ENCODE data around the gene TSPAN10.
A peak's percentile ranks its signal among the peaks of the same experiment; 100 is the strongest.
"Not testable (repeated sequence)": the region's sequence is repeated elsewhere in the genome, so short reads cannot be mapped to it uniquely, and the experiment has no call there.

The TSPAN10 gene

DNA sequence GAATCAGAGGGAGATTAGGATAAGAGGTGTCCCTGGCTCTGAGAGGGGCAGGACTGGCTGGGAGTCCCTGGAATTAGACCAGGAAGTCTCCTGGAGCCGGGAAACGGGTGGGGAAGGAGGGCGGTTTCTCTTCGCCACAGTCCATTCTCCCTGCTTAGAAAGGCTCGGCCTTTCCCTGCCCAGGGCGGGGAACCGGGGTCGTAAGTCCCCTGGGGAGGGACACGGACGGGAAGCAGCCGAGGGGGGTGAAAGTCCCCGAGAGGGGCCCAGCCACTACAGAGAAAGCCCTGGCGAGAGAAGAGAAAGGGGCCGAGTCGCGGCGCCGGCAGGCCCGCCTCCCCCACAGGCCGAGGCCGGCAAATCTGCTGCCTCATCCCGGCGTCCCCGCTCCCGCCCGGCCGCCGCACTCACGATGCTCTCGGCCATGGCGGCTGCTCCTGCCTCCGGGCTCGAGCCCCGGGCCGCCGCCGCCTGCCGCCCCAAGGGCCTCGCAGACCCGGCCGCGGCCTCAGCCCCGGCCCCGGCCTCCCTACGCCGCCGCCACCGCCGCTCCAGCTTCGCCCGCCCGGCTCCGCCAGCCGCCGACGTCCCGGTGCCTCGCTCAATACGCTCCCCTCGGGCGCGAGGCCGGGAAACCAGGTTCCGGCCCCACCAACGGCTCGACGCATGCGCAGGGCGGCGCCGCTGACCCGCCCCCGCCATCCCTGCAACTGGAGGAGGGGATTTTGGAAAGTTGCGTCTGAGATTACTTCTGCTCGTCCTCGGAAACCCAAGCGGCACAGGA is at the start of gene TSPAN10, which contains the start of gene NPLOC4:
Gene TSPAN10 (plus strand): TSS at position 692 of the 784 bp plus-strand sequence. CDS start 5,217 bp downstream, outside the sequence.
Gene NPLOC4 (minus strand): TSS at position 608 of the 784 bp plus-strand sequence. CDS start 182 bp downstream, at position 426.
- peak; percentile 51 for DNase-seq

GRCh38 chr17:81589612-81590011 is 47.4 kb upstream of the TSPAN10 start:
- no peak for DNase-seq

GRCh38 chr17:81590121-81590520 is 46.9 kb upstream of the TSPAN10 start:
- no peak for DNase-seq

DNA sequence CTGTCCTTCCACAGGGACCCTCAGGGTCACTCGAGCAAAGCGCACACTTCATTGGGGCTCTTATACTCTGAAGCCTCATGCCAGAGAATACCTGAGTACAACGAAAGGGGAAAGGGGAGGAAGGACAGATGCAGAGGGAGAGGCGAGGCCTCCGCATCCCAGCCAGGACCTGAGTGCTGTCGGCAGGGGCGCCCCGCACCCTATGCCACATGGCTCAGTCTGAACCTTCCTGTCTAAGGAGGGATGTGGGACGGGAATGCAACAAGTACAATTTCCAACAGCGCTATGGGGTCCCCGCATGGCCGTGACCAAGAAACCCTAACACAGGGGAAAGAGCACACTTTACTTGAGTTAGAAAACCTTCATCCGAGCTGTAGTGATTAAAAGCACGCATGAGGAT is 45.0 kb upstream of the TSPAN10 start:
- no peak for DNase-seq

DNA sequence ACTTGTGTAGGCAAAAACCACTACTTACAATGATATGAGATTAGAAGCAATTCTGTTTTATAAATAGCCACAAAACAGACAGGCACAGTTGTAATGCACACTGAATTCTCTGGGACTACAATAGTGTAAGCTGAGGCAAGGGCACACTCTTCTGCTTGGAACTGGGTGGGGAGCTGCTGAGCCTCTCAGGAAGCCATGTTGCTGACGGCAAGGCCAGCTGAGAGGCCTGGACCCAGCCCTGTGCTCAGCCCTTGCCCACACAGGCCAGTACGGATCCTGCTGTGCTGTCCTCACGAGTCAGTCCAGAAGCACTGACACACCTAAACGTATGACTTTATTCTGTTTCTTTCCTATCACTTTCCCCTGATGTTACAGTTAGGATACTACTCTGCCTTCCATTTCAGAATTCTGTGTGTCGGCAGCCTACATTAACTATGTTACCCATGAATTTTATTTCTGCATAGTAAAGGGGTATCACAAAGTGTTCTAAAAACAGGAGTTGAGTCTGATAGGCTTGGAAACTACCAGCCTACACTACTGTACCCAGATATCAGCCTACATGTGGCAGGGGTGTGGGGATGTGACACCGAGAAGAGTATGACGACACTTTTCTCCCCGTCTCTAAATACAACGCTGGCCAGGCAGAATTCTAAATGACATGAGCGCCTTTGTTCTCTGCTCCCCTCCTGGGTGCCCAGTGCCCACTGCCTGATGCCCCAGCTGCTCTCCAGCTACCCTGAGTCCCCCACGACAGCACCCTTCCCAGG is 43.7 kb upstream of the TSPAN10 start:
- DNase-seq = no peak

DNA sequence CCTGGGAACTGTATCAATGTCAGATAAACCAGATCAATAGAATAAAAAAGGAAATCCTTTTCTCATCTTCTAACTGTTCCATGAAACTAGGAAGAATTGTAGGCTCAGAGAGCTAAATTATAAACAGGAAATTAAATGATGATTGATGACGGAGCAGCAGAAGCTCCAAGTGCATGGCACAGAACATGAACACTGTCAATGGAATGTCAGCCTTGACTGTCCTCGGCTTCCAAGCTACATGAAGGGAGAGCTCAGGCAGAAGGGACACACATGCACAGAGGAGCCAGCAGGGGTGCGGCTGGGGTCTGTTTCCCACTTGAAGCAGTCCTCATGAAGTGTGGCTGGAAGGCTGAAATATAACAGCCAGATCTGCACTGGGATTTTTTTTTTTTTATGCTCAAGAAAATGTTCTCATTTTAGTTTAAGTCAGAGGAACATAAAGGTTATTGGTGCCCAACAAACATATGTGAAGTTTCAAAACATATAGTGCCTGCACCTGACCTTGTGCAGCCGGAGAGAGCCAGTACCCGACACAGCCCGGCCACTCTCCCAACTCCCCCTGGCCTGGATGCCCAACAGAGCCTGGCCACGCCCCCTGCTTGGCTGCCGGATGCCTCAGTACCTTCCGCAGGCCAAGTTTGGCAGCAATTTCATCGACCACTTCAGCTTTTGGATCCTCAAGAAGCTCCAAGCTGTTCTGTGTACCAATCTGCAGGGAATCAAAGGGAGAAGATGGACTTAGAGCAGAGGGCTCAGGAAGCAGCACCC is 37.1 kb upstream of the TSPAN10 start:
- no peak for DNase-seq

- no peak for DNase-seq
These were observed 35.4 kb upstream of the TSPAN10 start for GRCh38 chr17:81601525-81602120.

DNA sequence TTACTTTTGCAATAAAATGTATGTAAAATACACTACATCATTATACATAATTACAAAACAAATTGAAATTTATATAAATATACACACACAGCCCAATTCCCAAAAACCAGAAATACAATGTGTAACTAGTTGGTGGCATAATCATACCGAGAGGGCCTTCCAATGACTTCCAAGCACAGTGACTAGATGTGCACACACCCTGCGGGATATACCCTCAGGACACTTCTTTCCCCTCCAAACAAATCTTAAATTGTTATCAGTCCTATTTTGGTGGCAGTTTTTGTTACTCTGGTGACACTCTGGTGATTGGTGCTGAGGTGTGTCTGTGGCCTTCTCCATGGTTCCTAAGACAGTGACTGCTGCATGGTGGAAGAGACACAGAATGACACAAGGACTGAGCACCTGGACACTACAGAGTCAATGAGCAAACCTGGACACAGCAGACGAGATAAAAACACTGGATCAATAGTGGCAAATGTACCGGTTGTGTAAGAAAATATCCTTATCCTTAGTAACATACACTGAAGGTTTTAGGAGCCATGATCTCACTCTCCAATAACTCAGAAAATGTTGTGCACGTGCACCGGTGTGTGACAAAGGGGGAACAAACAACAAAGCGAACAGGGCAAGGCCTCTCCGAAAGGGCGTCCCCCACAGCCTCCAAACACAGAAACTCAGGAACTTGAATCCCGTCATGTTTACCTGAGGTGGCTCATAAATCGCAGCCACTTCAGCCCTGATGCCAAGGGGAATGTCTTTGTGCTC is 33.0 kb upstream of the TSPAN10 start:
- DNase-seq = no peak

DNA sequence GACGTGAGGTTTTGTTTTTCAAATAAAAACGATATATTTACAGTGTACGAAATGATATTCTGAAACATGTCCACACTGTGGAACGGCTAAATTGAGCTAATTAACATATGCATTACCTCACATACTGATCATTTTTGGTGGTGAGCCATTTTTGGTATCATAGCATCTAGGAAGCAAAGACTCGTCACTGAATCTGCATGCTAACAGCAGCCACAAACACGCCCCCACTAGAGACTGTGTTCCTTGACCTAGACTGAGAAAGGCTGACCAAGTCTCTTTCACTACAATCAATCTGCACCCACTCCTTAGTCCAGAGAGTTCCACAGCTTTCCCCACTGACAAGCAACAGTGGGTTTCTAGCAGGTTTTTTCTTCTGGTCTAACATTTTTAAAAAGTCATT is 29.6 kb upstream of the TSPAN10 start:
- no peak for DNase-seq

DNA sequence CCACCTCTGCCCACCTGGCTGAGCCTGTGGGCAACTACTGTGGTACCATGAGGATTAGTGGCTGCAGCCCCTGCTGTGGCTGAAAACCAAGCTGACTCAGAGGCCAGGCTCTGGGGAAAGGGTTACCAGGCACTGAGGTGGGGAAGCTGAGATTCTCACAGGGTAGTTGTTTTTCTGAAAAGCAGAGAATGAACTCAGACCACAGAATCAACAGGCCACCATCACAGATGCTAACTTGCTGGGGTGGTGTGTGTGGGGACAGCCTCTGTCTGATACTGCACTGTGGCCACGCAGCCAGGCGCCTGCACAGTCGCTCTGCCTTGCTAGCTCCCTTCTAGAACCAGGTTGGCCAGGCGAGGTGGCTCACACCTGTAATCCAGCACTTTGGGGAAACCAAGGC is 28.9 kb upstream of the TSPAN10 start:
- DNase-seq = no peak

- DNase-seq = no peak
These were observed 28.4 kb upstream of the TSPAN10 start for GRCh38 chr17:81608605-81609004.

GRCh38 chr17:81609541-81610311 is 27.3 kb upstream of the TSPAN10 start:
- DNase-seq = no peak

GRCh38 chr17:81612172-81612970 is 24.6 kb upstream of the TSPAN10 start:
- DNase-seq = peak; percentile 6

DNA sequence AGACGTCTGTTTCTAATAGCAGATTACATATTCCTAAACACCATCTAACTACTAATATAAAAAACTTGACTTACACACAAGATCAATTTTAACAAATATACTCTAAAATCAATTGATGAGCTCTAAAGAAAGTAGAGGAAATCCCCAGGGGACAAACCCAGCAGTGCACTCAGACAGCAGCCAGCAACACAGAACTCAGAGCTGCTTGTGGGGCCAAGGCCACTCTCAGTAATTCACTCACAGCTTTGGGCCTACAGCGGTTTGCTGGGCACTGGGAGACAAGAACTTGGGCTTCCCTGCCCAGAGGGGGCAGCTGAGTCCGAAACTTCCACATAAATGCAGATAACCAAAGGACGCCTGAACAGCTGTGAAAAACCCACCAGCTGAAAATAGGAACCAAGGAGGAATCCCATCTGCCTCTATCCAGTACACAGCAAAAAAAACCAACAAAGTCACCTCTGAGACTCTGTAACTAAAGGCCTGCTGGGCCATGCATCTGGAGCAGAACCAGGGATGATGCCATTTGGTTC is 21.5 kb upstream of the TSPAN10 start:
- no peak for DNase-seq

DNA sequence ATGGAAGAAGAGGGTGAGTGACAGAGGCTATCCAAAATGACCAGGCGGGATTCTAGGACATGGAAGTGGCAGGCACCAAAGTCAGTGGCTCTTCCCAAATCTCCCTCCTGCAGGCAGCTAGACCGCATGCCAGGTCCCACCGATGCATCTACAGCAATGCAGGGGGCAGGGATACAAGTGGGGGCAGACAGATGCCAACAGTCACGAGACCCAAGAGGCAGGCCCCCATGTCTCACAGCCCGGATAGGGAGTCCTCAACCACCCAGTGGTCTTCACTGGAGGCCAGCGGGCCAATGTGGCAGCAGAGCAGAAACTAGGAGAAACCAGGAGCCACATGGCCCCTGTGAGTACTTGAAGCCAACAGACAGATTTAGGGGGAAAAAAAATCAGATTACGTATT is 20.1 kb upstream of the TSPAN10 start:
- DNase-seq = no peak

GRCh38 chr17:81618307-81618706 is 18.7 kb upstream of the TSPAN10 start:
- DNase-seq = not testable (repeated sequence)

GRCh38 chr17:81621494-81622130 is 15.4 kb upstream of the TSPAN10 start:
- DNase-seq = no peak

DNA sequence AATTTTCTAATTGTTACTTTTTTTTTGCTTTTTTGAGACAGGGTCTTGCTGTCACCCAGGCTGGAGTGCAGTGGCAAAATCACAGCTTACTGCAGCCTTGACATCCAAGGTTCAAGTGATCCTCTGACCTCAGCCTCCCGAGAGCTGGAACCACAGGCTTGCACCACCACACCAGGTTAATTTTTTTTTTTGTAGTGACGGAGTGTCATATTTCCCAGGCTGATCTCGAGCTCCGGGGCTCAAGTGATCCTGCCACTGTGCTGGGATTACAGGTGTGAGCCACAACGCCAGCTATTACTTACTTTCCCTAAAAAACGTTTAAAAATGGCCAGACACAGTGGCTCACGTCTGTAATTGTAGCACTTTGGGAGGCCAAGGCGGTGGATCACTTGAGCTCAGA is 6.7 kb upstream of the TSPAN10 start:
- no peak for DNase-seq

DNA sequence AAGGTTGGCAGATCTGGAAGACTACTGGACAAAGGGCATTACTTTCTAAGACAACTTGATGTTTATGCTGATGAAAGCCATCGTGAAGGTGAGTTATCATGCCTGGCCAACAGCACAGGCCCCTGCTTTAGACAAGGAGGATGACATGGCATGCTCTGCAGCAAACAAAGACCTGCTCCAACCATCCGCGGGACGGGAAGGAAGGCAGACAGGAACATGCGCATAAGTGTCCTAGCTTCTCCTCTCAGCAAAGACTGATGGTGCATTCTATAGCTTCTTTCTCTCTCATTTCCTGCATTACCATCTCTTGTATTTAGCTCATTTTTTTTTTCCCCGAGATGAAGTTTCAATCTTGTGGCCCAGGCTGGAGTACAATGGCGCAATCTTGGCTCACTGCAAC is 5.5 kb upstream of the TSPAN10 start:
- no peak for DNase-seq

- DNase-seq = no peak
These were observed 1.6 kb upstream of the TSPAN10 start for GRCh38 chr17:81635431-81635830.

Data from NCI-H2107 (cell line).